Measurements from ENCODE around the gene SLC23A2.
"Not testable (repeated sequence)": the region's sequence is repeated elsewhere in the genome, so short reads cannot be mapped to it uniquely, and the experiment has no call there.

SLC23A2 gene

GRCh38 chr20:4936392-4936850, 64.9 kb downstream of the SLC23A2 start:
- 100% methylated on average over 4 to 6 of the region's 6 CpGs for WGBS, 2 experiments (ENCODE audit: insufficient coverage in 2 of 2)

GRCh38 chr20:4932061-4932460, 69.2 kb downstream of the SLC23A2 start:
- WGBS, 2 experiments (ENCODE audit: insufficient coverage in 2 of 2): no CpG with 5 or more reads among the region's 2 CpGs
- H3K4me3 ChIP-seq (ENCODE audit: extremely low read depth, insufficient read depth, low read length, poor library complexity, severe bottlenecking): no peak overlapping the region
- no peaks in the 10 kb centered on the region for H3K9me3 ChIP-seq (ENCODE audit: control insufficient read depth, low read length)
- H3K4me1 ChIP-seq (ENCODE audit: control insufficient read depth, insufficient read depth, low read length, poor library complexity, severe bottlenecking): no peaks in the 10 kb centered on the region
- H3K27ac ChIP-seq (ENCODE audit: low read depth, low read length, severe bottlenecking): no peak overlapping the region
- H3K36me3 ChIP-seq (ENCODE audit: control insufficient read depth, insufficient read depth, low read length): no peaks in the 10 kb centered on the region

More at GRCh38 chr20:4936392-4936850, 64.9 kb downstream of the SLC23A2 start:
- no peaks in the 10 kb centered on the region for H3K9me3 ChIP-seq (ENCODE audit: control insufficient read depth, low read length)
- H3K27ac ChIP-seq (ENCODE audit: low read depth, low read length, severe bottlenecking): no peak overlapping the region
- H3K4me3 ChIP-seq (ENCODE audit: extremely low read depth, insufficient read depth, low read length, poor library complexity, severe bottlenecking): no peak overlapping the region
- H3K4me1 ChIP-seq (ENCODE audit: control insufficient read depth, insufficient read depth, low read length, poor library complexity, severe bottlenecking): no peaks in the 10 kb centered on the region
- H3K36me3 ChIP-seq (ENCODE audit: control insufficient read depth, insufficient read depth, low read length): no peaks in the 10 kb centered on the region

GRCh38 chr20:4929686-4930397, 71.5 kb downstream of the SLC23A2 start:
- H3K4me1 ChIP-seq (ENCODE audit: control insufficient read depth, insufficient read depth, low read length, poor library complexity, severe bottlenecking): peaks cover 8% of the 10 kb centered on the region
- H3K4me3 ChIP-seq (ENCODE audit: extremely low read depth, insufficient read depth, low read length, poor library complexity, severe bottlenecking): no peak overlapping the region
- H3K27ac ChIP-seq (ENCODE audit: low read depth, low read length, severe bottlenecking): no peak overlapping the region
- WGBS, 2 experiments (ENCODE audit: insufficient coverage in 2 of 2): 100% methylated on average over 1 of the region's 5 CpGs; no CpG with 5 or more reads in 1 of the 2 experiments
- no peaks in the 10 kb centered on the region for H3K36me3 ChIP-seq (ENCODE audit: control insufficient read depth, insufficient read depth, low read length)
- H3K9me3 ChIP-seq (ENCODE audit: control insufficient read depth, low read length): no peaks in the 10 kb centered on the region

GRCh38 chr20:4926531-4927156, 74.7 kb downstream of the SLC23A2 start:
- peaks cover 10% of the 10 kb centered on the region for H3K4me1 ChIP-seq (ENCODE audit: control insufficient read depth, insufficient read depth, low read length, poor library complexity, severe bottlenecking)
- H3K9me3 ChIP-seq (ENCODE audit: control insufficient read depth, low read length): no peaks in the 10 kb centered on the region
- H3K36me3 ChIP-seq (ENCODE audit: control insufficient read depth, insufficient read depth, low read length): no peaks in the 10 kb centered on the region
- WGBS, 2 experiments (ENCODE audit: insufficient coverage in 2 of 2): 95 to 98% methylated on average over 4 to 5 of the region's 6 CpGs
- H3K27ac ChIP-seq (ENCODE audit: low read depth, low read length, severe bottlenecking): no peak overlapping the region
- H3K4me3 ChIP-seq (ENCODE audit: extremely low read depth, insufficient read depth, low read length, poor library complexity, severe bottlenecking): no peak overlapping the region

- no peaks in the 10 kb centered on the region for H3K9me3 ChIP-seq (ENCODE audit: control insufficient read depth, low read length)
- H3K4me3 ChIP-seq (ENCODE audit: extremely low read depth, insufficient read depth, low read length, poor library complexity, severe bottlenecking): no peak overlapping the region
- no peak overlapping the region for H3K27ac ChIP-seq (ENCODE audit: low read depth, low read length, severe bottlenecking)
- H3K36me3 ChIP-seq (ENCODE audit: control insufficient read depth, insufficient read depth, low read length): no peaks in the 10 kb centered on the region
- 90 to 95% methylated on average over 9 to 12 of the region's 15 CpGs for WGBS, 2 experiments (ENCODE audit: insufficient coverage in 2 of 2)
- peaks cover 13% of the 10 kb centered on the region for H3K4me1 ChIP-seq (ENCODE audit: control insufficient read depth, insufficient read depth, low read length, poor library complexity, severe bottlenecking)
Observed at GRCh38 chr20:4925842-4926530, 75.3 kb downstream of the SLC23A2 start.

GRCh38 chr20:4924446-4924845, 76.9 kb downstream of the SLC23A2 start:
- Histone ChIP-seq H3K9me3 (ENCODE audit: control insufficient read depth, low read length) (no peaks in the 10 kb centered on the region), H3K4me1 (ENCODE audit: control insufficient read depth, insufficient read depth, low read length, poor library complexity, severe bottlenecking) (peaks cover 13% of the 10 kb centered on the region), H3K36me3 (ENCODE audit: control insufficient read depth, insufficient read depth, low read length) (no peaks in the 10 kb centered on the region), H3K27ac (ENCODE audit: low read depth, low read length, severe bottlenecking) (no peak overlapping the region), H3K4me3 (ENCODE audit: extremely low read depth, insufficient read depth, low read length, poor library complexity, severe bottlenecking) (no peak overlapping the region)
- WGBS, 2 experiments (ENCODE audit: insufficient coverage in 2 of 2): 88 to 94% methylated on average over 2 of the region's 2 CpGs

- no peak overlapping the region for H3K27ac ChIP-seq (ENCODE audit: low read depth, low read length, severe bottlenecking)
- H3K4me1 ChIP-seq (ENCODE audit: control insufficient read depth, insufficient read depth, low read length, poor library complexity, severe bottlenecking): peaks cover 13% of the 10 kb centered on the region
- no peaks in the 10 kb centered on the region for H3K36me3 ChIP-seq (ENCODE audit: control insufficient read depth, insufficient read depth, low read length)
- H3K9me3 ChIP-seq (ENCODE audit: control insufficient read depth, low read length): no peaks in the 10 kb centered on the region
- no peak overlapping the region for H3K4me3 ChIP-seq (ENCODE audit: extremely low read depth, insufficient read depth, low read length, poor library complexity, severe bottlenecking)
- 90 to 100% methylated on average over 1 to 6 of the region's 6 CpGs for WGBS, 2 experiments (ENCODE audit: insufficient coverage in 2 of 2)
Observed at GRCh38 chr20:4924032-4924431, 77.3 kb downstream of the SLC23A2 start.

- WGBS, 2 experiments (ENCODE audit: insufficient coverage in 2 of 2): 87% methylated on average over 3 to 4 of the region's 4 CpGs
- Histone ChIP-seq H3K36me3 (ENCODE audit: control insufficient read depth, insufficient read depth, low read length) (no peaks in the 10 kb centered on the region), H3K4me1 (ENCODE audit: control insufficient read depth, insufficient read depth, low read length, poor library complexity, severe bottlenecking) (peaks cover 13% of the 10 kb centered on the region), H3K27ac (ENCODE audit: low read depth, low read length, severe bottlenecking) (no peak overlapping the region), H3K9me3 (ENCODE audit: control insufficient read depth, low read length) (no peaks in the 10 kb centered on the region), H3K4me3 (ENCODE audit: extremely low read depth, insufficient read depth, low read length, poor library complexity, severe bottlenecking) (no peak overlapping the region)
Observed at GRCh38 chr20:4922186-4922585, 79.1 kb downstream of the SLC23A2 start.

- not testable (repeated sequence) for H3K9me3 ChIP-seq (ENCODE audit: control insufficient read depth, low read length)
- H3K4me1 ChIP-seq (ENCODE audit: control insufficient read depth, insufficient read depth, low read length, poor library complexity, severe bottlenecking): peaks cover 15% of the 10 kb centered on the region
- 62 to 67% methylated on average over 1 to 2 of the region's 2 CpGs for WGBS, 2 experiments (ENCODE audit: insufficient coverage in 2 of 2)
Observed at GRCh38 chr20:4921271-4921670, 80.0 kb downstream of the SLC23A2 start.

GRCh38 chr20:4920655-4921054, 80.7 kb downstream of the SLC23A2 start:
- Histone ChIP-seq H3K4me3 (ENCODE audit: extremely low read depth, insufficient read depth, low read length, poor library complexity, severe bottlenecking) (no peak overlapping the region), H3K27ac (ENCODE audit: low read depth, low read length, severe bottlenecking) (no peak overlapping the region), H3K36me3 (ENCODE audit: control insufficient read depth, insufficient read depth, low read length) (no peaks in the 10 kb centered on the region), H3K4me1 (ENCODE audit: control insufficient read depth, insufficient read depth, low read length, poor library complexity, severe bottlenecking) (peaks cover 11% of the 10 kb centered on the region), H3K9me3 (ENCODE audit: control insufficient read depth, low read length) (no peaks in the 10 kb centered on the region)
- 92% methylated on average over 2 of the region's 3 CpGs; no CpG with 5 or more reads in 1 of the 2 experiments for WGBS, 2 experiments (ENCODE audit: insufficient coverage in 2 of 2)

More at GRCh38 chr20:4921271-4921670, 80.0 kb downstream of the SLC23A2 start:
- not testable (repeated sequence) for H3K27ac ChIP-seq (ENCODE audit: low read depth, low read length, severe bottlenecking); H3K4me3 ChIP-seq (ENCODE audit: extremely low read depth, insufficient read depth, low read length, poor library complexity, severe bottlenecking); H3K36me3 ChIP-seq (ENCODE audit: control insufficient read depth, insufficient read depth, low read length)

Data from mesodermal cell (in vitro differentiated cells).